ENCODE measurements around the gene IFITM1.
"Not testable (repeated sequence)": the region's sequence is repeated elsewhere in the genome, so short reads cannot be mapped to it uniquely, and the experiment has no call there.

Gene IFITM1

GRCh38 chr11:311013-311748 is 2.7 kb upstream of the IFITM1 start:
- DNase-seq = not testable (repeated sequence)

GRCh38 chr11:312092-312816 is 1.6 kb upstream of the IFITM1 start:
- no peak for DNase-seq

GRCh38 chr11:313304-313786 is 495 bp upstream of the IFITM1 start:
- no peak for DNase-seq

- DNase-seq = not testable (repeated sequence)
Observed at GRCh38 chr11:314554-314875, 675 bp downstream of the IFITM1 start.

GRCh38 chr11:315051-315481 is 1.2 kb downstream of the IFITM1 start:
- no peak for DNase-seq

- DNase-seq = no peak
Observed at GRCh38 chr11:315516-315994, 1.7 kb downstream of the IFITM1 start.

- no peak for DNase-seq
Observed at GRCh38 chr11:316031-316701, 2.3 kb downstream of the IFITM1 start.

- DNase-seq = no peak
Observed at GRCh38 chr11:316891-317301, 3.1 kb downstream of the IFITM1 start.

- DNase-seq = not testable (repeated sequence)
Observed at GRCh38 chr11:317668-318404, 4.0 kb downstream of the IFITM1 start.

- DNase-seq = not testable (repeated sequence)
Observed at GRCh38 chr11:318405-319120, 4.7 kb downstream of the IFITM1 start.

- DNase-seq = not testable (repeated sequence)
Observed at GRCh38 chr11:319121-319887, 5.5 kb downstream of the IFITM1 start.

GRCh38 chr11:319888-320273 is 6.0 kb downstream of the IFITM1 start:
- DNase-seq = not testable (repeated sequence)

- no peak for DNase-seq
Observed at GRCh38 chr11:324156-324555, 10.3 kb downstream of the IFITM1 start.

GRCh38 chr11:324593-325517 is 11.0 kb downstream of the IFITM1 start:
- DNase-seq = not testable (repeated sequence)

- DNase-seq = no peak
Observed at GRCh38 chr11:325796-326591, 12.2 kb downstream of the IFITM1 start.

- no peak for DNase-seq
Observed at GRCh38 chr11:326592-326841, 12.7 kb downstream of the IFITM1 start.

- DNase-seq = no peak
Observed at GRCh38 chr11:326842-327580, 13.2 kb downstream of the IFITM1 start.

GRCh38 chr11:327581-327923 is 13.7 kb downstream of the IFITM1 start:
- DNase-seq = no peak

- no peak for DNase-seq
Observed at GRCh38 chr11:328012-328411, 14.2 kb downstream of the IFITM1 start.
